GM19397 (cell line): ENCODE results near the gene DHRS1.

Source experiments
- ATAC-seq: cut with Tn5 transposase; IDR thresholded peaks from one replicate; pipeline ENCODE4 v1.9.1; 2021; ENCODE audit warnings: mild to moderate bottlenecking, moderate library complexity; ENCODE audit not compliant: unreplicated experiment

The DHRS1 gene

DNA sequence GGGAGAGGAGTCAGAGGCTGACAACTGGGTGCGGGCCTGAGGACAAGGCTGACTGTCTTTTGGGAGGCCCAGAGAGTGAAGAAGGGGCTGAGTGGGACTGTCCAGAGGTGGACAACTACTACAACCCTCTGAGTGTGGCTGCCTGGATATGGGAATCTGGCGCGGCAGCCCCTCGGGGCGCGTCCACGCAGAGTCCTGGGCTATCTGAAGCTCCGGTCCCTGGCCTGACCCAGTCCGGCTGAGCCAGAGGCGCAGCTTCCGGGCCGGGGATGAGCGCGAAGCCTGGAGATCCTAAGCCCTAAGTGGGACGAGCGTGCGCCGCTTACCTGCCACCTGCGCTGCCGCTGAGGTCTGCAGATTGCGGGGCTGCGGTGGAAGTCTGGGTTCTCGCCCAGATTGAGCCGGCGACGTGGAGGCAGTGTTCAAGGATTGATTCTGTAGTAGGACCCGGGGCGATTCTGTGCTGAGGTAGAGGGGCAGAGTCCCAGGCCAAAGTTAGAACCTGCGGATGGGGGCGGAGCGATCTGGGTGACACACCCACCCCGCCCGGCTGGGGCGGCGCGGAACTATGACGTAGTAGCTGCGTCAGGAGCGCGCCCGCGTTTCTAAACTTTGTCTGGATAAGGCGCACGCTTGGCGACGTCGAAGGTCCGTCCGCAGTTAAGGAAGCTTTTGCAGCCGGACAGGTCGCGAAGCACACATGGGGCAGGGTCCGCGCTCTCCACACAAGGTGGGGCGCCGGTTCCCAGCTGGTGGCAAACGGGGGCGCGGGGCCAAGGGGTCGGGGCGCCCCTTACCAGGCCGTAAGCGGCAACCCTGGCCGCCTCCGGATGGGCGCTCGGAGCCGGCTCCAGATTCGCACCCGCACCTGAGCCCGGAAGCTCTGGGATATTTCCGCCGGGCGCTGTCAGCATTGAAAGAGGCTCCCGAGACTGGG, at the start of gene DHRS1, which contains the start of gene NOP9:
TSS of gene DHRS1 (minus strand) at position 526 of the 937 bp plus-strand sequence. CDS start 674 bp downstream, outside the sequence.
TSS of gene NOP9 (plus strand) at position 596 of the 937 bp plus-strand sequence. CDS start at position 701, 105 bp downstream.
- peak; percentile 68 for ATAC-seq

DNA sequence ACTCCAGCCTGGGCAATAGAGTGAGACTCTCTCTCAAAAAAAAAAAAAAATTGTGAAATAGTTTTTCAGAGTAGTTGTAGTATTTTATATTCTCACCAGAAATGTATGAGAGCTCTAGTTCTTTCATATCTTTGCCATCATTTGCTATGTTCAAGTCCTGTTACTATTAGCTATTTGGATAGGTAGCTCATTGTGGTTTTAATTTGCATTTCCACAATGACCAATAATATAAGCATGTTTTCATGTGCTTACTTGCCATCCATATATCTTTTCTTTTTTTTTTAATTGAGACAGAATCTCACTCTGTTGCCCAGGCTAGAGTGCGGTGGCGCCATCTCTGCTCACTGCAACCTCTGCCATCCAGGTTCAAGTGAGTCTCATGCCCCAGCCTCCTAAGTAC, 48.6 kb upstream of the DHRS1 start:
- ATAC-seq, result no peak

DNA sequence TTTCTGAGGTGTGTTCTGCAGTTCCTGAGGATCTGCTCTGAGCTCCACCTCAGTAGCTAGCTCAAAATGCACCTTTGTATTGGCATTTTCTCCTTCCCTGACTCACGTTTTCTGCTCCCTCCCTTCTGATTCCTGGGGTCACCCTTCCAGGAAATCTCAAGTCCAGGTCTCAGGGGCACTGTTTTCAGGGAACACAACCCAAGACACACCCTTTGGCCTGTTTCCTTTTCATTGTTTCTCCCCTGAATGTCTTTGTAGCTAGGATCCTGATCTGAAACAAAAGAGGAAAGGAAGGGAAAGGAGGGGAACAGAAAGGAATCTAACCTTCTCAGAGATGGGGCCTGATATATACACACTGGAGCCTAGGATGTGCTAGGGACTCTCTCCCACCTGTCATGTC, 47.6 kb upstream of the DHRS1 start:
- no peak for ATAC-seq

DNA sequence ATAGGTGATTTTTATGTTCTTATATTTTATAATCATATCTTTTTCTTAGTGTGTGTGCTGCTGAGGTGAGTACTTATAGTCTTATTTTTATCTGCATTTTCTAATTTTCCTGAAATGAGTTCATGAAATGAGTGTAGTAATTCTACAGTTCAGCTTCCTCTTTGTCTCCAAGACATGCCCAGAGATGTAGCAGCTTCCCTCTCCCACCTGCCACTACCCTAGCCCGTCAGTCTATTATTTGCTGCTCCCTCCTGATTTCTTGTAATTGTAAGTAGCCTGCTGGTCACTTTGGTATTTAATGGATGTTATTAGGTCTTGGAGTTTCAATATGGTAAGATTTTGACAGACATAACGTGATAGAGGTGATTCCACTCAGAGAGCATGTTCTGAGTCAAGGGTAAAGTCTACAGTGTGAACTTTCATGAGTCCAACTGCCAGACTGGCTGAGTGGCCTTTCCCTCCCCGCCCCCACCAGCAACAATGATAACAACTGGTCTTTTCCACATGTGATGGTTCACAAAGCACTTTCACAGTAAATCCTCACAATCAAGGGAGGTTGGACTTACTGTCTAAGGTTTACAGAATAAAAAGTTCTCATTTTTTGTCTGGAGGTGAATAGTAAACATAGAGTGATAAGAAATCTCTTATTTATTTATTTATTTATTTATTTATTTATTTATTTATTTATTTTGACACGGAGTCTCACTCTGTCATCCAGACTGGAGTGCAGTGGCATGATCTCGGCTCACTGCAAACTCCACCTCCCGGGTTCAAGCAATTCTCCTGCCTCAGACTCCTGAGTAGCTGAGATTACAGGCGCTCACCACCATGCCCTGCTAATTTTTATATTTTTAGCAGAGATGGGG, 44.4 kb upstream of the DHRS1 start:
- ATAC-seq, result no peak

DNA sequence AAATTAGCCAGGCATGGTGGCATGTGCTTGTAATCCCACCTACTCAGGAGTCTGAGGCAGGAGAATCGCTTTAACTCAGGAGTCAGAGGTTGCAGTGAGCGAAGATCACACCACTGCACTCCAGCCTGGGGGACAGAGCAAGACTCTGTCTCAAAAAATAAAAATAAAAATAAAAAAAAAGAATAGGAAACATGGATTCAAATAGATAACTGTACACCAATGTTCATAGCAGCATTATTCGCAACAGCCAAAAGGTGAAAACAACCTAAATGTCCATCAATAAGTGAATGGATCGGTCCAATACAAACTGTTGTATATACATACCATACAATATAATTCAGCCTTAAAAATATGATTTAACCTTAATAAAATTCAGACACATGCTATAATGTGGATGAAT, 43.3 kb upstream of the DHRS1 start:
- no peak for ATAC-seq

DNA sequence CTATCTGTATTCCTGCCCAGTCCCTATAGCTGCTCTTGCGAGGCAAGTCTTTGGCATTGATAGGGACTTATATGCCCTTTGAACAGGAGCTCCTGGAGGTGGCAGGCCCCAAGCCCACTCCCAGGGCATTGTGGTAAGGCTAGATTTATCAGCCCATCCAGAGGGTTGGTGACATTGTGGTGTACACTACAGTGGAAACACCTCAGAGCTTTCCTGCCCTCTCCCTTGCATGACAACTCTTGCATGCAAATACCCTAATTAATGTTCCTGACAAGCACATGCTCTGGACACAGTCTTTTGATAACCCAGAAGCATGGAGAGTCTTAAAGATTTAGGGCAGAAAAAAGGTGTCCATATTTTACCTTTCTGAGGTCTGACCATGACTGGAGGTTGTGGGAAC, 41.0 kb upstream of the DHRS1 start:
- ATAC-seq, result no peak

DNA sequence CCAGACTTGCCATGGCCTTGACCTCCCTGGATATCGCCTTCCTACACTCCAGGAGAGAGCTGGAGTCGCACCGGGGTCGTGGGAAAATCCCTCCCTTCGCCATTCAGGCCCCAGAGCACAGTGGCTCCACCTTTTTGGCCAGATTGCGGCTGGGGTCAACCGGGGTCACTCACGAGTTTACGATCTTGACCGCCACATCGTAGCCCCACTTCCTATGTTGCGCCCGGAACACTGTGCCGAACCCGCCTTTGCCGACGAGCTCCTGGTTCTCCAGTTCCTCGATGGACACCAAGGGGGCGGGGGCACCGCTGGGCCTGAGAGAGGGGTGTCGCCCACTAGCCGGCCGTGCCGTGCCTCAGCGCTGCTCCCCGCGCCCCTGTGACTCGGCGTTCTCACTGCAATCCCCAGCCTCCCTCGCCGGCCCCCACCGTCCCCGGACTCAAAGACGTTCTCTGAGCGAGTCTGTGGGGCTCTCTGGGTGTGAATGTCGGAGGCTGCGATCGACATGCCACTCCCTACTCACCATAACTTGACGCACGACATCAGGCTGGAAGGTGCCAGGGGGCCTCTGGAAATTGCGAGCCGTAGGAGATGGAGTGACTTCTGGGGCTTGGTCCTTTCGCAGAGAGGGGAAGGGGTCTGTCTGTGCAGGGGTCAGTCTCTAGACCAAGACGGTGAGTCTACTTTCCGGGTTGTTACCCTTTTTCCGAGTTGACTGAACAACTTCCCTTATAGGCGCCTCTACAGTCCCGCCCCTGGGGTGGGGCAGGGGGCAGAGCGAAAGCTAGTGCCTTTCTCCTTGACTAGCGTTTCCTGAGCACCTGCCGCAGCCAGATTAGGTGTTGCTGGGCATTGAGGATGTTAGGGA, 39.9 kb upstream of the DHRS1 start, which contains the start of gene RIPK3:
TSS of gene RIPK3 (minus strand) at position 708 of the 868 bp plus-strand sequence. CDS start at position 543, 165 bp downstream.
- peak; percentile 84 for ATAC-seq

DNA sequence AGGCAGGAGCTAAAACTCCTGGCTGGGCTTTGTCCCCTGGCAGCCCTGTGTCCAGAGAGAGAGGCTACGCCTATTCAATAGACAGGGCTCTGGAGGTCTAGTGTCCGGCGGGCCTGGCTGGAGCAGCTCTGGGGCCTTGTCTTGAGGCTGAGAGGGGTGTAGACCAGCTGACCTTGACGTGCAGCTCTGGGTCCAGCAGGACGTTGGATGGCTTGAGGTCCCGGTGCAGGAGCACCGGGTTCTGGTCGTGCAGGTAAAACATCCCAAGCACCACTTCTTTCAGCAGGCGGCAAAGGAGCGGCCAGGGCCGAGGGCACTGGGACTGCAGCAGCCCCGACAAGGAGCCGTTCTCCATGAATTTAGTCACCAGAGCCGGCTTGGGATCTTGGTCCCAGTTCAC, 39.3 kb upstream of the DHRS1 start:
- ATAC-seq, result no peak

DNA sequence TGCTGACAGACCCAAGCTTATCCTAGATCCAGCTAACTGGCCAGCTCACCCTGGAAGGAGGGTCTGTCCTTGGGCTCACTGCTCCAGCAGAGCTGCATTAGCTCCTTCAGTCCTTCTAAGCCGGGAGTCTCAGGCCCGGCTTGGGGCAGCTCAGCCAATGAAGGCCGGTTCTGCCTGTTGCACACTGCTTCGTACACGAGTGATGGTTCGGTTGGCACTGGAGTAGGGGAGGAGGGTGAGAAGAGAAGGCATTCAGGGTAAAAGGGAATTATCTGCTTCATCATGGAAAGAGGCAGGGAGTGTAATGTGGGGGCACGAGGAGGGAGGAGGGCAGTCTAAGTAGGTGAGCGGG, 38.2 kb upstream of the DHRS1 start:
- ATAC-seq, result no peak

DNA sequence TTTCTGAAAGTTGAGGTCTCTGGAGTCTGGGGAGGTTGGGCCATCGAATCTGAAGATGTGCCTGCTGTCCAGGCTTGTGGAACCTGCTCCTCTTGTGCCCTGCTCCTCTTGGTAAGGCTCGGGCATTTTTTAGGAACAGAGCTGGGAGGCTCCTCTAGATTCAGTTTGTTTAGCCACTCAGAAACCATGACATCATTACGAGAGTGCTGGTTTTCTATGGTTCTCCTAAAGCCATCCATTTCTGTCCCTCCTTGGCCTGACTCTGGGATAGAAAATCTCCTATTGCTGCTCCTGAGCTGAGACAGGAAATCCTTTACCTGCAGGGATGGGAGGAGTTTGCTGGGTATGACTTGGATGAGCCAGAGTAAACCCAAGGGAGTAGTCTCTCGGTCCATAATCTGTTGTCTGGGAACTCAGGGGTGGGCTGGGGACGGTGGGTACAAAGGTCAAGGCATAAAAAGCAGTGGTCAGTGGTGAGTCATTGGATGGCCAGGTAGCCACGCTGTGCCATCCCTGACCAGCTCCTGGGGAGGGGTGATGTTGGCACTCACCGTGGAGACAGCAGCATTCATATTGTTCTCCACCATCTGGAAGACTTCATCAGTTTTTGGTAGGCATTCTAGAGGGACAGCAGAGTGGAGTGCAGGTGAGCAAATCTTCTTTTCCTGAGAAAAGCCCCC, 37.7 kb upstream of the DHRS1 start:
- no peak for ATAC-seq

DNA sequence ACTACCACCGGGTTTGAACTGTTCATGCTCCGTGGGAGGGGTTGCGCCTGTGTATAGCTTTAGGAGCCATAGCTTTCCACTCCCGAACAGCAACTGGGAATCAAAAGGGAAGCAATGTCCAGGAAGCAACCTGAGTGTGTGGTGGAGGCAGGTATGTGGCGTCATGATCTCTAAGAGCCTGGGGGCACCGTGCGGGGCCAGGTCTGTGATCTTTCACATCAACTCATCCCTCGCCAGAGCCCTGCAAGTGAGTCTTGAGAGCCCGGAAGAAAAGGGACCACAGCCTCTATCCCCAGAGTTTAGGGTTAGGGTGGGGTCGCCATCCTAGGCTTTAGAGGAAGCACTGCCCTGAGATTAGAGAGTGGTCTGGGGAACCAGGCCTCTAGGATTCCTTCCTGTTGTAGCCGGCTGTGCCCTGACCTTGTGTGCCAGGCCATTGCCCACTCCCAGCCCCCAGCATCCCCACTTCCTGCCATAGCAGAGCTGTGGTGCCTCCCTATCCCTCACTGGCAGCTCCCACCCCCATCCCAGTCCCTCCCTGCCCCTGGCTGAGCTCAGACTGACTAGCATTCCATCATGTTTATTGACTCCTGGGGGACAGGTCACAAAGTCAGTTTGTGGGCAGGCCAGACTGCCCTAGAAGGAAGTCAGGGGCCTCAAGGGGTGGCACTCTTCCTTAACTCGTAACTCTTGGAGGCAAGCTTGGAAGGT, 36.0 kb upstream of the DHRS1 start:
- ATAC-seq, result no peak

DNA sequence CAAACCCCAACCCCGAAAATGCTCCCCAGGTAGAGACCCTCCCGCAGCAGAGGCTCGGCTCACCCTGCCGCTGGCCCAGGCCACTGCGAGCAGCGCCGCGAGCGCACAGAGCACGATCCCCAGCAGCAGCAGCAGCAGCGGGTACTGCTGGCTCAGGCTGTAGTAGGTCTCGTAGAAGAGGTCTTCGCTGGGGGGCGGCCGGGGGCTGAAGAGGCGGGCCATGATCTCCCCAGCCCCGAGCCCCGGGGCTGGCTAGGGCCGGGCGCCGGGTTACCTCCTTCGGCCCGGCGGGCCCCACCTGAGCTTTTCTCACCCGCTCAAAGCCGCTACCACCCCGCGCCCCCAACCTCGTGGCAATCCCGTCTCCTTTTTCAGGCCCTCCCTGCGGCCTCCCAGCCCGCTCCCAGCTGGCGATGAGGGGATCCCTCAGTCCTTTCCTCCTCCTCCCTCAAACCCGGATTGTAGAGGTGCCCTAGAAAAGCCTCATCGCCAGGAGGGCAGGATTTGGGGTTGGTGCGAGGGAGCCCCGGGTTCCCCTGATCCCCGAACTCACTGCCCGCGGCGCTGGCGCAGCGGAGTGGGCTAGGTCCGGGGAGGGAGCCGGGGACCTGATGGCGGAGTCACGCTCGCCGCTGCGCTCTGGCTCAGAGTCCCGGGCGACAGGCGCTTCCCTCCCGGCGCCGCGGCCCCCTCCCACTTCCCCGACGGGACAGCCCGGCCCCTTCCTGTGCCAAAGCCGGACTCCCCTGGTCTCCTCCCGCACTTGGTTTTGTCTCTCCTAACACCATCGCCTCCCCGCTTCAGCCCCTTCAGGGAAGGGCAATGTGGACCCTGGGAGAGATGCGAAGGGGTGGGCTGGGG, 35.1 kb upstream of the DHRS1 start, which contains the start of gene ADCY4:
TSS of gene ADCY4 (minus strand) at position 641 of the 861 bp plus-strand sequence. CDS start at position 222, 419 bp downstream.
- ATAC-seq, result no peak

DNA sequence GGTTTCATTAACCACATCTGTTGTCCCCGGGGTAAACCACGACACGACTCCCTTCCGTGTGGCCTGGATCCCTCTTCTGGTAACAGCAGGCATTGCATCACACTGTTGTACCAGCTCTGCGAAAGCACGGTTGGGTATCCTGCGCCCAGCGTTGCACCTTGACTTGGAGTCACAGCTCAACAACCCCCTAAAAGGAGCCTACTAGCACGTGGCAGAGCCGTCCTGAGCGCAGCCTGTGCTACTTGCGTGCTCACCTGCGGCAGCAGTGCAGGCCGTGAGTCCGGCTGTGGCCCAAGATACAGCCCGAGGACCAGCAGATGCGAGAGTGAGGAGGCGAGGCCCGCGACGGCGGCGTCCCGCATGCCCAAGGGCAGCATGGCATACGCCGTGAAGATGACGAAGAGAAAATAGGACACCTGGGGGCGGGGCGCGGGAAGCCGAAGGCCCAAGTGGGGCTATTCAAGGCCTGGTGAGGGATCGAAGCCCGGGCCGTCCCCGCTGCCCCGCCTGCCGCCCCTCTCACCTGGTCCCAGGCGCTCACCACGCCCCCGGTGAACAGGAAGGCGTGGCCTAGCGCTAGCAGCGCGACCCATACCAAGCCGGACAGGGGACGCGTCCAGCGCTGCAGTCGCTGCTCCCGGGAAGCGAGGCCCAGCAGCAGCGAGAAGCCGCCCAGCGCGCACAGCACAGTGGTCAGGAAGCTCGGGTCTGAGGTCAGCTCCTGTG, 32.9 kb upstream of the DHRS1 start:
- ATAC-seq, result peak; percentile 84

DNA sequence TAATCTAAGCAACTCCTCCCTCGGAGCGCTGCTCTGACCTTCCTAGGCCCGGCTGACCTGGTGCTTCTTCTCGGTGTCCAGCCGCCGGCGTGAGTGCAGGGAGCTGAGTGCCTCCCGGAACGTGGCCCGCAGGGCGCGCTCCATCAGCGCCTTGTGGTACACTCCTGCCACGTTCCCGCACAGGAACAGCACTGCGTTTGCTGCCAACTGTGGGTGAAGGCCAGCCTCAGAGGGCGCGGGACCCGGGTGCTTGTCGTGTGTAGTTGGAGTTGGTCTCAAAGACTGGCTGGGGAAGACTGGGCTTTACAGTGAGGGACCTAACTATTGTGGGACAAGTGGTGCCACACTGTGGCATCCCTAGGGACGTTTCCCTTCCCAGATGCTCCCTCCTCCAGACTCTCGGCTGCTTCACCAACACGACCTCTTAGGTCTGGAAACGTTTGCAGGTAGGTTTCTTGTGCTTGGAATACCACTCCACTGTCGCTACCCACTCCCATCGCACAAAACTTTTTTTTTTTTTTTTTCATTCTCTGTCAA, 32.2 kb upstream of the DHRS1 start:
- ATAC-seq, result no peak

DNA sequence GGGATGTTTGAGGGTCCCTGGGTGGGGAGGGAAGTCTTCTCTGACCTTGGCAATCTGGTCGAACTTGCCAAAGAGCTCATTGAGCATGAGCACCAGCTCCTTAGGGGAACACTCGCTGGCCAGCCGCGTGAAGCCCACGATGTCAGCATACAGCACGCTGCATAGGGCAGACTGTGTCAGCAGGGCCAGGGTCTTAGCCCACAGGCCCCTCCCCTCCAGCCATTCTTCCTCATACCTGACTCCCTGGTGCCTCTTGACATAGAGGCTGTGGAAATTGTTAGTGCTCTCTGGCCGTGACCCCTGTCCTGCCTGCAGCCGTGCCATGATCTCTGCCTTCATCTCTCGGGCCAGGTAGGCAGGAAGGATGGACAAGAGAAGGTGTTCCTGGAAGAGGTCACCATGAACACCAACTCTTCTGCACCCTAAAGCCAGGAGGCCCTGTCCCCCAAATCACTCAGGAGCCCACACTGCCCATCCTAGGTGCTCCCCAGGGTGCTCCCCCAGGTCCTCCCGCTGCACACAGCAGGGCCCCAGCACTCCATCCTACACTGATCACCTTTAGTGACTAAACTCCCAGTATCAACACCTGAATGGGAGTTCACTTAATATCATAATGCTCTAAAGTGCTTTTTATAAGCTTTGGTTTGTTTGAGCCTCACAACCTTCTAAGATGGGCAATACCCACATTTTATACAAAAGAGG, 31.5 kb upstream of the DHRS1 start:
- no peak for ATAC-seq

DNA sequence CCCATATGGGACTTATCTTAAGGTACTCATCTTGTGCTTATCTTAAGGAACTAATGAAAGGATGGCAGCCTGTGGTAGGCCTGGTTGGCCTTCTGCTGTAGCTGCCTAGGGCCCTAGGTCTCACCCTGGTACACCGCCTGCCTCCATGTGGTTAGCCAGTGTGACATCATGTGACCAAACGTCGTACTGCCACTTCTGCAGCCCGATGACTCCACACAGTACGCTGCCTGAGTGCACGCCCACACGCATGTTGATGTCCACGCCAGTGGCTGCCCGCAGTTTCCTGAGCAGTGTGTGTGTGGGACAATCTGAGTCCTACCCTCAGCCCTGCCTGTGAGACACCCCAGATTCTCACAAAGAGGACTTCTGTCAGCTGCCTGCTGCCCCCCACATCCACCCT, 30.2 kb upstream of the DHRS1 start:
- no peak for ATAC-seq
